Measurements from ENCODE around the gene GPR78.
"Not testable (repeated sequence)": the region's sequence is repeated elsewhere in the genome, so short reads cannot be mapped to it uniquely, and the experiment has no call there.

Gene GPR78

GRCh38 chr4:8574796-8575370 is 5.3 kb upstream of the GPR78 start:
- no peak overlapping the region for H3K4me3 ChIP-seq (ENCODE audit: low read length)
- TF ChIP-seq, protein P1, sequence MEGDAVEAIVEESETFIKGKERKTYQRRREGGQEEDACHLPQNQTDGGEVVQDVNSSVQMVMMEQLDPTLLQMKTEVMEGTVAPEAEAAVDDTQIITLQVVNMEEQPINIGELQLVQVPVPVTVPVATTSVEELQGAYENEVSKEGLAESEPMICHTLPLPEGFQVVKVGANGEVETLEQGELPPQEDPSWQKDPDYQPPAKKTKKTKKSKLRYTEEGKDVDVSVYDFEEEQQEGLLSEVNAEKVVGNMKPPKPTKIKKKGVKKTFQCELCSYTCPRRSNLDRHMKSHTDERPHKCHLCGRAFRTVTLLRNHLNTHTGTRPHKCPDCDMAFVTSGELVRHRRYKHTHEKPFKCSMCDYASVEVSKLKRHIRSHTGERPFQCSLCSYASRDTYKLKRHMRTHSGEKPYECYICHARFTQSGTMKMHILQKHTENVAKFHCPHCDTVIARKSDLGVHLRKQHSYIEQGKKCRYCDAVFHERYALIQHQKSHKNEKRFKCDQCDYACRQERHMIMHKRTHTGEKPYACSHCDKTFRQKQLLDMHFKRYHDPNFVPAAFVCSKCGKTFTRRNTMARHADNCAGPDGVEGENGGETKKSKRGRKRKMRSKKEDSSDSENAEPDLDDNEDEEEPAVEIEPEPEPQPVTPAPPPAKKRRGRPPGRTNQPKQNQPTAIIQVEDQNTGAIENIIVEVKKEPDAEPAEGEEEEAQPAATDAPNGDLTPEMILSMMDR (conservative IDR thresholded peaks at IDR 0.05; ENCODE audit: low read depth, low read length): no peak
- DNase-seq (ENCODE audit: low read depth): no peak

GRCh38 chr4:8575457-8575856 is 4.7 kb upstream of the GPR78 start:
- TF ChIP-seq, protein P1 (conservative IDR thresholded peaks at IDR 0.05; ENCODE audit: low read depth, low read length): no peak

DNA sequence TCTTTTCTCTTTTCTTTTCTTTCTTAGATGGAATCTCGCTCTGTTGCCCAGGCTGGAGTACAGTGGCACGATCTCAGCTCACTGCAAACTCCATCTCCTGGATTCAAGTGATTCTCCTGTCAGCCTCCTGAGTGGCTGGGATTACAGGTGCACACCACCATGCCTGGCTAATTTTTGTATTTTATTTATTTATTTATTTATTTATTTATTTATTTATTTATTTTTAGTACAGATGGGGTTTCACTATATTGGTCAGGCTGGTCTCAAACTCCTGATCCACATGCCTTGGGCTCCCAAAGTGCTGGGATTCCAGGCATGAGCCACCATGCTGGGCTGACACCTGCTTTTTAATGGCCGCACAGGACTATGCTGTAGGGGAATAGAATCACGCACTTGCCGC is 3.6 kb upstream of the GPR78 start:
- not testable (repeated sequence) for H3K4me3 ChIP-seq (ENCODE audit: low read length); DNase-seq (ENCODE audit: low read depth)

More at GRCh38 chr4:8575457-8575856, 4.7 kb upstream of the GPR78 start:
- H3K4me3 ChIP-seq (ENCODE audit: low read length): no peak overlapping the region
- no peak for DNase-seq (ENCODE audit: low read depth)

DNA sequence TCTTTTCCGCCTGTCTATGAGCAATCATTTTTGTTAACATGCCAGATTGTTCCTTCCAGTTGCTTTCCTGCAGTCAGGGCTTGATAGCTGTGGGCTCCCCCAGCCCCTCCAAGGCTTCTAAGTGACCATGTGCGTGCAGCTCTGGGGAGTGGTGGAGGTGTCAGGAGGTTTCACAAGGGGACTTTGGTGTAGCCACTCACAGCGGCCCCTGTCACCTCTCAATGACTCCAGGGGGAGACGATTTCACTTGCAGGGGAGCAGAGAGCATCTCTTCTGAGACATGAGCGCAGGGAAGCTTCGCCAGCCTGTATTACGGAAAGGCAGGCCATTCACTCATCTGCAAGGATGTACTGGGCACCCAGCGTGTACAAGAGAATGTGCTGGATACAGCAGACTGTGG is 3.1 kb upstream of the GPR78 start:
- no peak overlapping the region for H3K4me3 ChIP-seq (ENCODE audit: low read length)
- DNase-seq (ENCODE audit: low read depth): no peak
- TF ChIP-seq, protein P1 (conservative IDR thresholded peaks at IDR 0.05; ENCODE audit: low read depth, low read length): no peak

GRCh38 chr4:8577972-8578371 is 2.2 kb upstream of the GPR78 start:
- no peak for DNase-seq (ENCODE audit: low read depth)
- TF ChIP-seq, protein P1 (conservative IDR thresholded peaks at IDR 0.05; ENCODE audit: low read depth, low read length): no peak
- H3K4me3 ChIP-seq (ENCODE audit: low read length): no peak overlapping the region

DNA sequence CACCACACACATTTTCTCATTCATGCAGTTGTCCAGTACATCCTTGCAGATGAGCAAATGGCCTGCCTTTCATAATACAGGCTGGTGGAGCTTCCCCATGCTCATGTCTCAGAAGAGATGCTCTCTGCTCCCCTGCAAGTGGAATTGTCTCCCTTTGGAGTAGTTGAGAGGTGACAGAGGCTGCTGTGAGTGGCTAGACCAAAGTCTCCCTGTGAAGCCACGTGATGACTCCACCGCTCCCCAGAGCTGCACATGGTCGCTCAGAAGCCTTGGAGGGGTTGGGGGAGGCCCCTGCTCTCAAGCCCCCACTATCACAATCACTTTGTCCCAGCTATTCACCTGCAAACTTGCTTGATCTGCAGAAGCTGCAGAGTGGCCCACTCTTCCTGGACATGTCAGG is 1.5 kb upstream of the GPR78 start:
- TF ChIP-seq, protein P1 (conservative IDR thresholded peaks at IDR 0.05; ENCODE audit: low read depth, low read length): no peak
- no peak overlapping the region for H3K4me3 ChIP-seq (ENCODE audit: low read length)
- no peak for DNase-seq (ENCODE audit: low read depth)

- DNase-seq (ENCODE audit: low read depth): no peak
- TF ChIP-seq, protein P1 (conservative IDR thresholded peaks at IDR 0.05; ENCODE audit: low read depth, low read length): no peak
- no peak overlapping the region for H3K4me3 ChIP-seq (ENCODE audit: low read length)
Measured at GRCh38 chr4:8579526-8580320, 469 bp upstream of the GPR78 start.
